Measurements from ENCODE around the gene TMEM52. TPM values are rescaled to one million over a fixed set of nuclear protein-coding genes. Genes with fewer than 3 reads are reported as not detected.

TMEM52 gene
- 10 to 100 TPM in 1 of 2 donors, 1 to 10 TPM in 1; 7.8 to 43.3 TPM for total RNA-seq

DNA sequence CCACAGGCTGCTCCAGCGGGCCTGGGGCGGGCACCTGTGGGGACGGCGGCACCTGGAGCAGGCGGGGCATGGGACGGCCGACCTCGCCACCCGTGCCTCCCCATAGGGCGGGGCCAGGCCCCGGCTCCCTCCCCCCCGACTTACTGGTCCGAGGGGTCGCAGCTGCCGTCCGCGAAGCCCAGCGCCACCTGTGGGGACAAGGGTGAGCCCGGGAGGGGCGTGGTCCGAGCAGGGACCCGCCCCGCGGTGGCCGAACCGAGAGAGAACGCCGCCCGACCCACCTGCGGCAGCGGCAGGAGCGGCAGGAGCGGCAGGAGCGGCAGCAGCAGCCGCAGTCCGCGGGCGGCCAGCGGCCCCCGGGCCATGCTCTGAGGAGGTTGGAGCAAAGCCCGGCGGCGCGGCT, at the start of gene TMEM52:
Gene TMEM52, minus strand, starts transcription at position 379 of the 403 bp plus-strand sequence. Its CDS starts 14 bp downstream, at position 365.
- TF ChIP-seq POLR2AphosphoS5 (IDR thresholded peaks at IDR 0.05) (no peak), POLR2A (IDR thresholded peaks at IDR 0.05) (peak; percentile 59)
- TF ChIP-seq, protein P1, sequence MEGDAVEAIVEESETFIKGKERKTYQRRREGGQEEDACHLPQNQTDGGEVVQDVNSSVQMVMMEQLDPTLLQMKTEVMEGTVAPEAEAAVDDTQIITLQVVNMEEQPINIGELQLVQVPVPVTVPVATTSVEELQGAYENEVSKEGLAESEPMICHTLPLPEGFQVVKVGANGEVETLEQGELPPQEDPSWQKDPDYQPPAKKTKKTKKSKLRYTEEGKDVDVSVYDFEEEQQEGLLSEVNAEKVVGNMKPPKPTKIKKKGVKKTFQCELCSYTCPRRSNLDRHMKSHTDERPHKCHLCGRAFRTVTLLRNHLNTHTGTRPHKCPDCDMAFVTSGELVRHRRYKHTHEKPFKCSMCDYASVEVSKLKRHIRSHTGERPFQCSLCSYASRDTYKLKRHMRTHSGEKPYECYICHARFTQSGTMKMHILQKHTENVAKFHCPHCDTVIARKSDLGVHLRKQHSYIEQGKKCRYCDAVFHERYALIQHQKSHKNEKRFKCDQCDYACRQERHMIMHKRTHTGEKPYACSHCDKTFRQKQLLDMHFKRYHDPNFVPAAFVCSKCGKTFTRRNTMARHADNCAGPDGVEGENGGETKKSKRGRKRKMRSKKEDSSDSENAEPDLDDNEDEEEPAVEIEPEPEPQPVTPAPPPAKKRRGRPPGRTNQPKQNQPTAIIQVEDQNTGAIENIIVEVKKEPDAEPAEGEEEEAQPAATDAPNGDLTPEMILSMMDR (IDR thresholded peaks at IDR 0.05): peak in 1 of 4 experiments; percentile 38
- no peaks in the 10 kb centered on the region for H3K9me3 ChIP-seq
- no peaks in the 10 kb centered on the region for H3K36me3 ChIP-seq
- H3K4me1 ChIP-seq (replicated peaks): no peaks in the 10 kb centered on the region
- WGBS: under 1% methylated on average over 24 of the region's 44 CpGs
- no peak for DNase-seq (ENCODE audit: low spot score)
- peak within 1 kb of the TSS; percentile 41 to 72 for H3K27ac ChIP-seq
- H3K27me3 ChIP-seq (replicated peaks; ENCODE audit: insufficient read depth): no peaks in the 10 kb centered on the region
- intact Hi-C loops (cut with DNase I): no loop called here
- peak within 1 kb of the TSS; percentile 39 to 46 for H3K4me3 ChIP-seq

DNA sequence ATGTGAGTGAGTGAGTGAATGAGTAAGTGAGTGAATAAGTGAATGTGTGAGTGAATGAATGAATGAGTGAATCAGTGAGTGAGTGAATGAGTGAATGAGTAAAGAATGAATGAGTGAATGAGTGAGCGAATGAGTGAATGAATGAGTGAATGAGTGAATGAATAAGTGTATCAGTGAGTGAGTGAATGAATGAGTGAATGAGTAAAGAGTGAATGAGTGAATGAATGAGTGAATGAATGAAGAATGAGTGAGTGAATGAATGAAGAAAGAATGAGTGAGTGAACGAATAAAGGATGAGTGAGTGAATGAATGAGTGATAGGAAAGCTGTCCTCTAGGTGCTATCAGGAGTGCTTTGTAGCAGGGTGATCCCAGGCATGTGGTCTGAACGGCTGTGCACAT, 48.8 kb upstream of the TMEM52 start:
- no peak for DNase-seq (ENCODE audit: low spot score)
- no peak for TF ChIP-seq POLR2A (IDR thresholded peaks at IDR 0.05)
- TF ChIP-seq, protein P1 (IDR thresholded peaks at IDR 0.05): no peak
- no peak for TF ChIP-seq POLR2AphosphoS5 (IDR thresholded peaks at IDR 0.05)
- intact Hi-C loops (cut with DNase I): loop anchor here (10.0 kb wide), 1 partner anchor 77 kb away; no protein-coding TSS in a partner anchor
- Histone ChIP-seq H3K4me3 (no peak overlapping the region), H3K36me3 (no peaks in the 10 kb centered on the region), H3K4me1 (replicated peaks) (no peaks in the 10 kb centered on the region), H3K27ac (no peak overlapping the region), H3K27me3 (replicated peaks; ENCODE audit: insufficient read depth) (no peaks in the 10 kb centered on the region), H3K9me3 (no peaks in the 10 kb centered on the region)
- 81% methylated on average over 3 of the region's 3 CpGs for WGBS

DNA sequence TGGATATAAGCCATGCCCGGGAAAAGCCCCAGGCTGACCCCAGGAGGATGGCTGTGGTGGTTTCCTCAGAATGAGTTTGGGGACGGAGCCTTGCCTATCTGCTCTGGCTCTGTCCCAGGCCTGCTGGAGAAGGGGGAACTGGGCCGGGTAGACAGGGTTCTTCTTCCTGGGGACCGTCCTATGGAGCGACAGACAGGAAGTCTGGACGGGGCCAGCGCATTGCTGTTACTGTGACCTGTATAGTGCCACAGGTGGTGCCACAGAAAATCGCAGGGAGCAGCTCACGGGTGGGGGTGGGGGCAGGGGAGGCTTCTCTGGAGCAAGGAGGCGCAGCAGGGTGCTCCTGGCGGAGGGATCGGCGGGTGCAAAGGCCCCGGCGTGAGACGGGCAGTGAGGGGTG, 48.1 kb upstream of the TMEM52 start:
- H3K27me3 ChIP-seq (replicated peaks; ENCODE audit: insufficient read depth): no peaks in the 10 kb centered on the region
- no peaks in the 10 kb centered on the region for H3K4me1 ChIP-seq (replicated peaks)
- TF ChIP-seq POLR2A (IDR thresholded peaks at IDR 0.05) (no peak), POLR2AphosphoS5 (IDR thresholded peaks at IDR 0.05) (no peak)
- TF ChIP-seq, protein P1 (IDR thresholded peaks at IDR 0.05): no peak
- no peak overlapping the region for H3K27ac ChIP-seq
- H3K9me3 ChIP-seq: no peaks in the 10 kb centered on the region
- no peak overlapping the region for H3K4me3 ChIP-seq
- 86% methylated on average over 16 of the region's 16 CpGs for WGBS
- no peak for DNase-seq (ENCODE audit: low spot score)
- intact Hi-C loops (cut with DNase I): loop anchor here (10.0 kb wide), 1 partner anchor 78 kb away; no protein-coding TSS in a partner anchor
- no peaks in the 10 kb centered on the region for H3K36me3 ChIP-seq

DNA sequence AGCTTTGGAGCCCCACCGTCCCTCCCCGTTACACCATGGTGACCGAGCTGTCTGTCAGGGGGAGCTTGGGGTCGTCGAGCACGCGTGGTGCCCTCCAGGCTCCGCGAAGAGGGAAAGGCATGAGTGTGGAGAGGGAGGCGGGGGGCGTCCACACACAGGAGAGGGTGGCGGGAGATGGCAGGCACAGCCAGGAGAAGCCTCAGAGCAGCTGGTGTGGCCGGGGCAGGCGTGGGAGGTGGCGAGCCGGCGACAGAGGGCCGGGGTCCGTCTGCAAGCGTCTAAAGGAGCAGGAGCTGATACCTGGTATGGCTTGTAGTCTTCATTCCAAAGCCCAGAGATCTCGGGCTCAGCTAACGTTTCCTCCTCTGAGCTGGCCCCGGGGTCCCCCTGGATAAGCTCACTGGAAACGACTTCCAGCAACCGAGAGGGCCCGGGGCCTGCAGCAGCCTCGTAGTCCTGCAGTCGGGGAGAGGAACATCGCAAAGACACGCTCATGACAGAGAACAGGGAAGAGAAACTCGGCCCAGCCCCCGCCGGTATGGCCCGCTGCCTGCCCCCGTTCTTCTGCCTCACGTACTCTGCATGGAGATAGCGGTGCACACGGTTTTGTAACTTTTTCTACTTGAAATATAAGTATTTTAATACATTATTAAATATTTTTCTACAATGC, 47.1 kb upstream of the TMEM52 start:
- intact Hi-C loops (cut with DNase I): loop anchor here (10.0 kb wide), 1 partner anchor 79 kb away; no protein-coding TSS in a partner anchor
- no peaks in the 10 kb centered on the region for H3K9me3 ChIP-seq
- H3K27me3 ChIP-seq (replicated peaks; ENCODE audit: insufficient read depth): no peaks in the 10 kb centered on the region
- no peak overlapping the region for H3K27ac ChIP-seq
- H3K36me3 ChIP-seq: no peaks in the 10 kb centered on the region
- H3K4me3 ChIP-seq: no peak overlapping the region
- 57% methylated on average over 37 of the region's 38 CpGs for WGBS
- DNase-seq (ENCODE audit: low spot score): no peak
- TF ChIP-seq, protein P1 (IDR thresholded peaks at IDR 0.05): no peak
- TF ChIP-seq POLR2A (IDR thresholded peaks at IDR 0.05): no peak
- TF ChIP-seq POLR2AphosphoS5 (IDR thresholded peaks at IDR 0.05): no peak
- no peaks in the 10 kb centered on the region for H3K4me1 ChIP-seq (replicated peaks)

DNA sequence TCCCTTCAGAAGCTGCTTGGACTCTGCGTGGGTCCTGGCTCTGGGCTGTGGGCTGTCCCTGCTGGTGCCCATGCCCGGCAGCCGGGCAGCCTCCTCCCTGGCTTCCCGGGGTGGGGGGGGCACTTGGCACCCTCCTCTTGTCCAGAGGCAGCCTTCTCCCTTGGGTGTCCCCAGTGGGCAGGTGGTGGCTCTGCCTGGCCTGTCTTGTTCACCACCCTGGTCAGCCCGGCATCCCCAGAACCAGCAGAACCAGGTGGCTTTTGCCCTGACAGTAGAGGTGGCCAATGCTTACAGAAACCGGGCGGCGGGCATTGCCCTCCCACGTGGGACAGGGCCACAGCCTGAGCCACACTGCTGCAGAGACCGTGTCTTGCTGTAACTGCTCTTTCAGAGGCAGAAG, 46.5 kb upstream of the TMEM52 start:
- 74% methylated on average over 10 of the region's 10 CpGs for WGBS
- Histone ChIP-seq H3K9me3 (no peaks in the 10 kb centered on the region), H3K4me3 (no peak overlapping the region), H3K4me1 (replicated peaks) (no peaks in the 10 kb centered on the region), H3K27me3 (replicated peaks; ENCODE audit: insufficient read depth) (no peaks in the 10 kb centered on the region), H3K27ac (no peak overlapping the region), H3K36me3 (no peaks in the 10 kb centered on the region)
- intact Hi-C loops (cut with DNase I): loop anchor here (10.0 kb wide), 1 partner anchor 79 kb away; no protein-coding TSS in a partner anchor
- TF ChIP-seq, protein P1 (IDR thresholded peaks at IDR 0.05): no peak
- TF ChIP-seq POLR2A (IDR thresholded peaks at IDR 0.05): no peak
- TF ChIP-seq POLR2AphosphoS5 (IDR thresholded peaks at IDR 0.05): no peak
- DNase-seq (ENCODE audit: low spot score): no peak

Data from prostate gland (tissue), 2 donors.